GM23338 (cell line): Measurements from ENCODE around the gene CDK14.

Experiments used
- EZH2phosphoT487 ChIP-seq: fragments of 200-600 bp; sonication (generic); IDR thresholded peaks from one replicate; pipeline ENCODE4 v1.8.1; 2018; ENCODE audit warnings: antibody characterized with exemption; ENCODE audit not compliant: unreplicated experiment
- POLR2AphosphoS5 ChIP-seq: IDR thresholded peaks from 2 replicates; pipeline ENCODE4 v1.6.1; 2016; ENCODE audit warnings: antibody characterized with exemption, low read depth
- TF ChIP-seq, protein P1 (sequence below), 2 experiments: fragments of 200-600 bp in 1 of 2; sonication (generic) in 1 of 2; conservative IDR thresholded peaks; 2 replicates each; pipeline versions ENCODE4 v1.5.1 to v1.6.1; 2016 to 2017; ENCODE audit warnings: antibody characterized with exemption in 2 of 2, low read depth in 2 of 2, mild to moderate bottlenecking in 2 of 2, moderate library complexity in 1 of 2
- TF ChIP-seq, protein P2 (sequence below): IDR thresholded peaks from one replicate; pipeline ENCODE4 v1.6.1; 2018; ENCODE audit warnings: antibody characterized with exemption; ENCODE audit not compliant: unreplicated experiment

DNA sequence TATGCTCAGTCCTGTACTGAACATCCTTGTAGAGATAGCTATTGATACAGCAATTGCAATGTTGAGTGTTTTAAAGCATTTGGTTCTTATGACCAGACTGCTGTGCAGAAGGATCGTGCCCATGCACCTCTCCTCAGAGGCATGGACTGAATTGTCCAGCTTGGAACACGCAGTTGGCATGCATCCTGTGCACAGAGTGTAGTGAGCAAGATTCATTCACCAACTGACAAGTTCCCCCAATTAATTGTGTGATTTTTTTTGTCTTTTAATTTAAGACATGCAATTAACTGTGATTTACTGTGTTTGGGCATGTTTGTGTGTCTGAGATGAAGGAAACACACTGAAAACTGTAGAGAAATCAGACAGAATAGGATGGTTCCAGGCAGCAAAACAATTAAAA is 323.7 kb downstream of the CDK14 start:
- TF ChIP-seq, protein P1, sequence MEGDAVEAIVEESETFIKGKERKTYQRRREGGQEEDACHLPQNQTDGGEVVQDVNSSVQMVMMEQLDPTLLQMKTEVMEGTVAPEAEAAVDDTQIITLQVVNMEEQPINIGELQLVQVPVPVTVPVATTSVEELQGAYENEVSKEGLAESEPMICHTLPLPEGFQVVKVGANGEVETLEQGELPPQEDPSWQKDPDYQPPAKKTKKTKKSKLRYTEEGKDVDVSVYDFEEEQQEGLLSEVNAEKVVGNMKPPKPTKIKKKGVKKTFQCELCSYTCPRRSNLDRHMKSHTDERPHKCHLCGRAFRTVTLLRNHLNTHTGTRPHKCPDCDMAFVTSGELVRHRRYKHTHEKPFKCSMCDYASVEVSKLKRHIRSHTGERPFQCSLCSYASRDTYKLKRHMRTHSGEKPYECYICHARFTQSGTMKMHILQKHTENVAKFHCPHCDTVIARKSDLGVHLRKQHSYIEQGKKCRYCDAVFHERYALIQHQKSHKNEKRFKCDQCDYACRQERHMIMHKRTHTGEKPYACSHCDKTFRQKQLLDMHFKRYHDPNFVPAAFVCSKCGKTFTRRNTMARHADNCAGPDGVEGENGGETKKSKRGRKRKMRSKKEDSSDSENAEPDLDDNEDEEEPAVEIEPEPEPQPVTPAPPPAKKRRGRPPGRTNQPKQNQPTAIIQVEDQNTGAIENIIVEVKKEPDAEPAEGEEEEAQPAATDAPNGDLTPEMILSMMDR (conservative IDR thresholded peaks at IDR 0.05; ENCODE audit: low read depth in 2 of 2): no peak
- TF ChIP-seq, protein P2, sequence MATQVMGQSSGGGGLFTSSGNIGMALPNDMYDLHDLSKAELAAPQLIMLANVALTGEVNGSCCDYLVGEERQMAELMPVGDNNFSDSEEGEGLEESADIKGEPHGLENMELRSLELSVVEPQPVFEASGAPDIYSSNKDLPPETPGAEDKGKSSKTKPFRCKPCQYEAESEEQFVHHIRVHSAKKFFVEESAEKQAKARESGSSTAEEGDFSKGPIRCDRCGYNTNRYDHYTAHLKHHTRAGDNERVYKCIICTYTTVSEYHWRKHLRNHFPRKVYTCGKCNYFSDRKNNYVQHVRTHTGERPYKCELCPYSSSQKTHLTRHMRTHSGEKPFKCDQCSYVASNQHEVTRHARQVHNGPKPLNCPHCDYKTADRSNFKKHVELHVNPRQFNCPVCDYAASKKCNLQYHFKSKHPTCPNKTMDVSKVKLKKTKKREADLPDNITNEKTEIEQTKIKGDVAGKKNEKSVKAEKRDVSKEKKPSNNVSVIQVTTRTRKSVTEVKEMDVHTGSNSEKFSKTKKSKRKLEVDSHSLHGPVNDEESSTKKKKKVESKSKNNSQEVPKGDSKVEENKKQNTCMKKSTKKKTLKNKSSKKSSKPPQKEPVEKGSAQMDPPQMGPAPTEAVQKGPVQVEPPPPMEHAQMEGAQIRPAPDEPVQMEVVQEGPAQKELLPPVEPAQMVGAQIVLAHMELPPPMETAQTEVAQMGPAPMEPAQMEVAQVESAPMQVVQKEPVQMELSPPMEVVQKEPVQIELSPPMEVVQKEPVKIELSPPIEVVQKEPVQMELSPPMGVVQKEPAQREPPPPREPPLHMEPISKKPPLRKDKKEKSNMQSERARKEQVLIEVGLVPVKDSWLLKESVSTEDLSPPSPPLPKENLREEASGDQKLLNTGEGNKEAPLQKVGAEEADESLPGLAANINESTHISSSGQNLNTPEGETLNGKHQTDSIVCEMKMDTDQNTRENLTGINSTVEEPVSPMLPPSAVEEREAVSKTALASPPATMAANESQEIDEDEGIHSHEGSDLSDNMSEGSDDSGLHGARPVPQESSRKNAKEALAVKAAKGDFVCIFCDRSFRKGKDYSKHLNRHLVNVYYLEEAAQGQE: no peak
- TF ChIP-seq EZH2phosphoT487 (no peak), POLR2AphosphoS5 (no peak)
